Naive thymus-derived CD4-positive, alpha-beta T cell (primary cell): Measurements from ENCODE around the gene FHIT. TPM values are rescaled to one million over a fixed set of nuclear protein-coding genes. Genes with fewer than 3 reads are reported as not detected.
A peak's percentile ranks its signal among the peaks of the same experiment; 100 is the strongest.

Experiments
- ATAC-seq: fragments of 150-1000 bp; cut with Tn5 transposase; 2 replicates; pipeline ENCODE4 v1.10.0; 2021; ENCODE audit warnings: mild to moderate bottlenecking, moderate library complexity
- CTCF ChIA-PET: fragments of 350-600 bp; sonication (Branson Sonifier 250); formaldehyde crosslinking; loops from one replicate; lab custom pipeline; 2021; ENCODE audit warnings: antibody characterized with exemption; lab: Charles Lee
- POLR2A ChIA-PET: fragments of 350-600 bp; sonication (Branson Sonifier 250); formaldehyde crosslinking; loops from one replicate; lab custom pipeline; 2021; ENCODE audit warnings: antibody characterized with exemption, inconsistent platforms; lab: Charles Lee
- DNase-seq, 9 donors: peaks; one replicate each; pipeline versions ENCODE4 v3.0.0 to v3.0.0-alpha.2; 2020 to 2022; ENCODE audit warnings: mixed read lengths in 1 of 9
- H3K27ac ChIP-seq: one replicate; pipeline ENCODE4 v1.7.0; 2013; ENCODE audit warnings: mild to moderate bottlenecking, low read depth, low read length, moderate library complexity
- H3K27me3 ChIP-seq, 2 donors: one replicate each; pipeline ENCODE4 v1.7.0; 2013; ENCODE audit warnings: low read length in 2 of 2, mild to moderate bottlenecking in 2 of 2, moderate library complexity in 2 of 2; ENCODE audit not compliant: control insufficient read depth in 2 of 2, insufficient read depth in 2 of 2
- H3K36me3 ChIP-seq, 3 experiments: 1 replicate in 2 of 3; 2 replicates in 1 of 3; pipeline ENCODE4 v1.7.0; 2013; ENCODE audit warnings: low read length in 3 of 3, mild to moderate bottlenecking in 3 of 3, moderate library complexity in 1 of 3; ENCODE audit not compliant: insufficient read depth in 3 of 3, control insufficient read depth in 2 of 3
- H3K4me1 ChIP-seq, 2 donors: one replicate each; pipeline ENCODE4 v1.7.0; 2013; ENCODE audit warnings: low read length in 2 of 2, mild to moderate bottlenecking in 2 of 2, moderate library complexity in 1 of 2; ENCODE audit not compliant: control insufficient read depth in 2 of 2, insufficient read depth in 2 of 2
- H3K4me3 ChIP-seq: 2 replicates; pipeline ENCODE4 v1.7.0; 2013; ENCODE audit warnings: mild to moderate bottlenecking, low read length
- H3K9me3 ChIP-seq, 3 experiments: 1 replicate in 2 of 3; 2 replicates in 1 of 3; pipeline ENCODE4 v1.7.0; 2013; ENCODE audit warnings: low read length in 3 of 3; ENCODE audit not compliant: control insufficient read depth in 2 of 3
- H3K27ac Mint-ChIP-seq, 9 donors: one replicate each; pipeline ENCODE4 v1.8.0; 2020 to 2022; ENCODE audit warnings: mixed read lengths in 9 of 9, mild to moderate bottlenecking in 8 of 9, moderate library complexity in 5 of 9, inconsistent platforms in 2 of 9
- H3K27me3 Mint-ChIP-seq, 5 donors: one replicate each; pipeline ENCODE4 v1.8.0; 2021 to 2022; ENCODE audit warnings: mixed read lengths in 5 of 5, mild to moderate bottlenecking in 1 of 5
- H3K36me3 Mint-ChIP-seq, 5 donors: one replicate each; pipeline ENCODE4 v1.8.0; 2020 to 2022; ENCODE audit warnings: mixed read lengths in 5 of 5, mild to moderate bottlenecking in 3 of 5, inconsistent platforms in 1 of 5
- H3K4me1 Mint-ChIP-seq, 7 donors: one replicate each; pipeline ENCODE4 v1.8.0; 2020 to 2022; ENCODE audit warnings: mixed read lengths in 7 of 7, mild to moderate bottlenecking in 3 of 7, inconsistent platforms in 1 of 7
- H3K4me3 Mint-ChIP-seq, 10 donors: one replicate each; pipeline ENCODE4 v1.8.0; 2020 to 2022; ENCODE audit warnings: mild to moderate bottlenecking in 10 of 10, mixed read lengths in 10 of 10, moderate library complexity in 6 of 10, inconsistent platforms in 2 of 10
- H3K9me3 Mint-ChIP-seq, 11 donors: one replicate each; pipeline ENCODE4 v1.8.0; 2020 to 2022; ENCODE audit warnings: mixed read lengths in 11 of 11, mild to moderate bottlenecking in 4 of 11, inconsistent platforms in 1 of 11, moderate library complexity in 1 of 11
- intact Hi-C, 2 donors: fragments of 100-400 bp; cut with micrococcal nuclease; formaldehyde crosslinking; loops; one replicate each; pipeline ENCODE4 v1.15.1; 2023
- polyA plus RNA-seq, 2 donors: library from polyadenylated mRNA; unstranded; fragments of 300-500 nt; fragmentation: Illumina TruSeq; gene quantifications; one replicate each; pipeline ENCODE4 v1.2.3, GENCODE V29; 2021
- total RNA-seq, 6 experiments: library from RNA in 5 of 6; stranded (reverse) in 5 of 6; gene quantifications; 1 replicate in 5 of 6; 2 replicates in 1 of 6; pipeline ENCODE4 v1.2.3 and lab custom pipeline; 2021 to 2026

The FHIT gene
- total and polyA plus RNA-seq, 7 experiments from 2014 or later, result 51.2 to 230 (median 152) TPM

DNA sequence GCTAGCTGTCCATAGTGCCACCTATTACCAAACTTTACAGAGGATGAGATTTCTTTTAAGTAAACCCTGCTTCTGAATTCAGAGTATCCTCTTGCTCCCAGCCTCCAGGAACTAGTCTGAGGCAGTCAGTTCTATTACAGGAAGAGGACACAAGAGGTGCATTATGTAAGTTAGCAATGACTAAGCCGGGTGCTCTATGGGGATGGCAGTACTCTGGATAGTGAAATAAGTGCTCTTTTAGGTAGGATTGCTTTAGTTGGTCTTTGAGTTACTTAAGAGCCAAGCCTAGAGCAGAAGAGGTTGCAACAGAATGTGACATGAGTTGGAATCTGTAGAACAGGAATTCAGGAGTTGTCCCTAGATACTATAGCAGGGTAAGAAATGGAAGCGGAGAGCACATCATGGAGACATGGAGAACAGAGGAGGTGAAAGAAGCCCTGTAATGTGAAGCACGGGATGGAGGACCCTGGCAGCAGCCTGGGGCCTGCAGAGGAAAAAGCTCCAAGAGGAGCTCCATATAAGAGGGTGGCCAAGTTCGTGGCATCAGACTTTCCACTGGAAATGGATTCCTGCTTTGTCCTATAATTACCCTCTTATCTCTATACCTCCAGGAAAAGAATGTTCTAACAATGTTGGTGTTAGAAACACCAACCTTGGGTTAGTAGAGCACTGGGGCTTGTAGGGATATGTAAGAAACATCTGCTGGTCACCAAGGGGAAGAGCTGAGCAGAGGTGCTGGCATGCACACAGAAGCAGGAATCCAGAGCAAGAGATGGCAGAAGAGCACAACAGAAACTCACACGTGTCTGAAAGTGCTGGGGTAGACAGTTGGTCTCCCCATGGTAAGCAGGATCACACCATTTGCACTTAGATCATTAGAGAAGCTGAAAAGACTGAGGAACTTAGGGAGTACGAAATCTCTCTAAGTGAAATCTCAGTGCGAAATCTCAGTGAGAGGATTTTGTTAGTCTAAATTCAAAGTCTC, 851.1 kb downstream of the FHIT start:
- Mint-ChIP-seq H3K27ac (peak overlapping the region in 3 of 9 donors; percentile 0 to 47 (median 6)), H3K9me3 (peaks cover 0 to 8% (median 6%) of the 10 kb centered on the region in 11 donors), H3K27me3 (no peaks in the 10 kb centered on the region), H3K4me1 (peaks cover 0 to 10% (median 4%) of the 10 kb centered on the region in 7 donors), H3K4me3 (no peak overlapping the region), H3K36me3 (peaks cover 0 to 5% (median 4%) of the 10 kb centered on the region in 5 donors)
- ChIA-PET CTCF (no interaction called here), POLR2A (interaction anchor here (1.2 kb wide), 1 partner anchor 24 kb away, joined by 4 read pairs; no protein-coding TSS in a partner anchor)
- H3K4me1 ChIP-seq, result no peaks in the 10 kb centered on the region
- H3K27me3 ChIP-seq, result no peaks in the 10 kb centered on the region
- H3K9me3 ChIP-seq, result no peaks in the 10 kb centered on the region
- no peak overlapping the region for H3K27ac ChIP-seq
- peak; percentile 36 for ATAC-seq
- intact Hi-C loops, result no loop called here
- no peak overlapping the region for H3K4me3 ChIP-seq
- DNase-seq, result no peak
- no peaks in the 10 kb centered on the region for H3K36me3 ChIP-seq

DNA sequence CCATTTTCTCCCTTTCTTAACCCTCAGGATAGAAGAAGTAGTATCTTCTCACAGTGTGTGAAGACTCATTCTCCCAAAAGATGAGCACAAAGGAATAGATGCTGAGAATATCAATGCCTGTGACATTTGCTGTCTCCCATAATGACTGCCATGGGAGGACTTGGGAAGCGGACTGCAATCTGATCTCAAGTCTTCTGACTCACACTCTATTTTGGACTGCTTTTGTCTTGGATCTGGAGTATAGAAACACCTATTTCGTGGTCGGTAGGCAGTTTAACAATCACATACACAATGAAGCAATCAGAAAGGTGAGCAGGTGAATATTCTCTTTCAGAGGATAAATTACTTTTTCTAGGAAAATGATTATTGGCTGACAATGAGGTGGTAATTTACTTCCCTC, 852.0 kb downstream of the FHIT start:
- H3K4me1 Mint-ChIP-seq, result peaks cover 0 to 10% (median 4%) of the 10 kb centered on the region in 7 donors
- POLR2A ChIA-PET, result interaction anchor here (1.2 kb wide), 1 partner anchor 25 kb away, joined by 4 read pairs; no protein-coding TSS in a partner anchor

DNA sequence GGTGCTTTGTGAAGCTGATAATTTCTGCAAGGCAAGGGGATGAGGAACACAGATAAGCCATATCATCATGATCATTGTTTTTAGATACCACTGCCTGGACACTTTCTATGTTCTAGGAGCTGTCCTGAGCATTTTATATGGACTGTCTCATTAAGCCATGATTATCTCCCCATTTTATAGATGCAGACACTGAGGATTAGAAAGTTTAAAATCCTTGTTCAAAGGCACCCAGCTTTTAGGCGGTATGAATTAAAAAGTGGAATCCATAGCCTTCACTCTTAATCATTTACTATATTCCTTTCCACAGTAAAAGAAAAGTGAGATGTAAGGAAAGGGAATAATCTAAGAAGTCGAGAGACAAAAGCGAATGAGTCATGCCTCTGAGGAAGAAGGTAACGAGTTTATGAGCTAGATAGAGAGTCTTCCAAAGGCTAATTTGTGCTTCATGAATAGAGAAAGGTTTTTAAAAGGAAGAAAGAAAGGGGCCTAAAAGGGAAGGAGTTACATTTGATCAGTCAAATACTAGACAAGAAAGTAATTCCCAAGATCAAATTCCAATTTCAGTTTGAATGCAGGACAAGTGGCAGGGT, 856.0 kb downstream of the FHIT start:
- Mint-ChIP-seq H3K27me3 (no peaks in the 10 kb centered on the region), H3K36me3 (peaks cover 0 to 5% (median 2%) of the 10 kb centered on the region in 5 donors), H3K27ac (no peak overlapping the region), H3K9me3 (peaks cover 0 to 8% (median 6%) of the 10 kb centered on the region in 11 donors), H3K4me1 (peaks cover 0 to 6% (median 3%) of the 10 kb centered on the region in 7 donors), H3K4me3 (no peak overlapping the region)
- Histone ChIP-seq H3K4me3 (no peak overlapping the region), H3K9me3 (no peaks in the 10 kb centered on the region), H3K27ac (no peak overlapping the region), H3K27me3 (no peaks in the 10 kb centered on the region), H3K36me3 (no peaks in the 10 kb centered on the region), H3K4me1 (no peaks in the 10 kb centered on the region)
- ChIA-PET POLR2A (no interaction called here), CTCF (no interaction called here)
- no peak for DNase-seq
- intact Hi-C loops, result no loop called here
- no peak for ATAC-seq

More for the DNA sequence above, 852.0 kb downstream of the FHIT start:
- H3K4me1 ChIP-seq, result no peaks in the 10 kb centered on the region
- H3K27ac ChIP-seq, result no peak overlapping the region
- Mint-ChIP-seq H3K27ac (no peak overlapping the region), H3K27me3 (no peaks in the 10 kb centered on the region), H3K9me3 (peaks cover 0 to 8% (median 6%) of the 10 kb centered on the region in 11 donors), H3K4me3 (no peak overlapping the region), H3K36me3 (peaks cover 0 to 5% (median 4%) of the 10 kb centered on the region in 5 donors)
- CTCF ChIA-PET, result no interaction called here
- H3K36me3 ChIP-seq, result no peaks in the 10 kb centered on the region
- no peaks in the 10 kb centered on the region for H3K27me3 ChIP-seq
- no peak for ATAC-seq
- DNase-seq, result no peak
- intact Hi-C loops, result no loop called here
- no peak overlapping the region for H3K4me3 ChIP-seq
- H3K9me3 ChIP-seq, result no peaks in the 10 kb centered on the region

DNA sequence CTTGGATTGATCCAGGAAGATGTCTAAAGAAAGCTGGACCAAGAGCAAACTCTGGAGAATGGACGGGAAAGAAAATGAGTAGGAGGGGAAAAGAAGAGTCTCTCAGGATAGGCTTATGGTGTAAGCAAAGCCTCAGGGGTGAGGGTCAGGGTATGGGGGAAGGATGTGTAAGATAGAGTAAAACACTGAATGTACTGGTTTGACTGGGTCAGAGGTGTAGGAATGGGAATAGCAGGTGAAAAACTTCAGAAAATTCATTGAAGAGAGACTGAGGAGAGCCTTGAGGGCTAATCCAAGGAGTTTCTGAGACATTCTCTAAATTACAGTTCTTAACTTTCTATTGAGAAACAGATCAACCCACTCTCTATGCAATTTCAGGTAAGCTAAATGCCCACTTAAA, 857.3 kb downstream of the FHIT start:
- Mint-ChIP-seq H3K27me3 (no peaks in the 10 kb centered on the region), H3K27ac (no peak overlapping the region), H3K4me3 (no peak overlapping the region), H3K9me3 (peaks cover 0 to 8% (median 6%) of the 10 kb centered on the region in 11 donors), H3K36me3 (peaks cover 0 to 5% (median 0%) of the 10 kb centered on the region in 5 donors), H3K4me1 (peaks cover 0 to 4% (median 0%) of the 10 kb centered on the region in 7 donors)
- Histone ChIP-seq H3K27ac (no peak overlapping the region), H3K27me3 (no peaks in the 10 kb centered on the region), H3K4me3 (no peak overlapping the region), H3K4me1 (no peaks in the 10 kb centered on the region), H3K9me3 (no peaks in the 10 kb centered on the region), H3K36me3 (no peaks in the 10 kb centered on the region)
- POLR2A ChIA-PET, result no interaction called here
- CTCF ChIA-PET, result no interaction called here
- ATAC-seq (no peak), DNase-seq (no peak)
- intact Hi-C loops, result no loop called here

DNA sequence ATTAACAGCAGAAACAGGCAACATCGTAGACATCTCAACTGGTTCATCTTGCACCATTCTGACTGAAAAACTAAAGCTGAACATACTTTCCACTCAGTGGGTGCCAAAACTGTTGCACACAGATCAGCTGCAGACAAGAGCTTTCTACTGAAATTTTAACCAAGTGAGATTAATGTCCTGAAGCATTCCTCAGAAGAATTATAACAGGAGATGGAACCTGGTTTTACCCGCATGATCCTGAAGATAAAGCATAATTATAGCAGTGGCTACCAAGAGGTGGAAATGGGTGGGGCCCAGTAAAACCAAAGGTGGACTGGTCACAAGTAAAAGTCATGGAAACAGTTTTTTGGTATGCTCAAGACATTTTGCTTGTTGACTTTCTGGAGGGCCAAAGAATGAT, 858.8 kb downstream of the FHIT start:
- DNase-seq, result no peak
- peaks cover 0 to 8% (median 0%) of the 10 kb centered on the region in 11 donors for H3K9me3 Mint-ChIP-seq
- intact Hi-C loops, result no loop called here
- no peak for ATAC-seq
- Histone ChIP-seq H3K4me3 (no peak overlapping the region), H3K4me1 (no peaks in the 10 kb centered on the region), H3K9me3 (no peaks in the 10 kb centered on the region), H3K36me3 (no peaks in the 10 kb centered on the region), H3K27ac (no peak overlapping the region), H3K27me3 (no peaks in the 10 kb centered on the region)
- H3K36me3 Mint-ChIP-seq, result peaks cover 0 to 2% (median 0%) of the 10 kb centered on the region in 5 donors
- H3K27me3 Mint-ChIP-seq, result no peaks in the 10 kb centered on the region
- peaks cover 0 to 4% (median 0%) of the 10 kb centered on the region in 7 donors for H3K4me1 Mint-ChIP-seq
- H3K4me3 Mint-ChIP-seq, result no peak overlapping the region
- CTCF ChIA-PET, result no interaction called here
- POLR2A ChIA-PET, result interaction anchor here (0.6 kb wide), 1 partner anchor 32 kb away, joined by 3 read pairs; no protein-coding TSS in a partner anchor
- H3K27ac Mint-ChIP-seq, result no peak overlapping the region

DNA sequence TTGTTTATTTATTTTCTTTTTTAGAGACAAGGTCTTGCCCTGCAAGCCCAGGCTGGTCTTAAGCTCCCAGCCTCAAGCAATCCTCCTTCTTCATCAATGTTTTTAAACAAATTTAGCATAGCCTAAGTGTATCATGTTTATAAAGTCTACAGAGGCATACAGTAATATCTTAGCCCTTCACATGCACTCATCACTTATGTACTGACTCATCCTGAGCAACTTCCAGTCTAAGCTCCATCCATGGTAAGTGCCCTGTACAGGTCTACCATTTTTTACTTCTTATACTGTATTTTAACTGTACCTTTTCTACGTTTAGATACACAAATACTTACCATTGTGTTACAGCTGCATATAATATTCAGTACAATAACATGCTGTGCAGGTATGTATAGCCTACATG, 860.0 kb downstream of the FHIT start:
- H3K27me3 Mint-ChIP-seq, result no peaks in the 10 kb centered on the region
- no peak for DNase-seq
- Histone ChIP-seq H3K4me3 (no peak overlapping the region), H3K27me3 (no peaks in the 10 kb centered on the region), H3K4me1 (no peaks in the 10 kb centered on the region), H3K27ac (no peak overlapping the region), H3K9me3 (no peaks in the 10 kb centered on the region), H3K36me3 (no peaks in the 10 kb centered on the region)
- peaks cover 0 to 8% (median 0%) of the 10 kb centered on the region in 11 donors for H3K9me3 Mint-ChIP-seq
- no peak overlapping the region for H3K27ac Mint-ChIP-seq
- CTCF ChIA-PET, result no interaction called here
- peaks cover 0 to 4% (median 0%) of the 10 kb centered on the region in 7 donors for H3K4me1 Mint-ChIP-seq
- POLR2A ChIA-PET, result no interaction called here
- ATAC-seq, result no peak
- intact Hi-C loops, result no loop called here
- no peak overlapping the region for H3K4me3 Mint-ChIP-seq
- H3K36me3 Mint-ChIP-seq, result peaks cover 0 to 3% (median 0%) of the 10 kb centered on the region in 5 donors
